K562 (cell line): ENCODE measurements around the gene CNPPD1.

ENCODE experiments used
- CREM ChIP-seq: IDR thresholded peaks from 2 replicates; pipeline ENCODE4 v1.6.1; 2014; ENCODE audit warnings: antibody characterized with exemption, low read depth
- ELK3 ChIP-seq: fragments of 450-650 bp; formaldehyde crosslinking; IDR thresholded peaks from 2 replicates; pipeline ENCODE4 v1.4.0; 2020; ENCODE audit warnings: mild to moderate bottlenecking
- PCBP1 ChIP-seq: fragments of 200-400 bp; formaldehyde crosslinking; IDR thresholded peaks from 2 replicates; pipeline ENCODE4 v1.6.1; 2018; ENCODE audit warnings: mild to moderate bottlenecking, low read depth, low read length; ENCODE audit not compliant: poor library complexity, severe bottlenecking
- POLR2A ChIP-seq: fragments of 450-650 bp; conservative IDR thresholded peaks from 2 replicates; pipeline ENCODE4 v1.6.1; 2016

DNA sequence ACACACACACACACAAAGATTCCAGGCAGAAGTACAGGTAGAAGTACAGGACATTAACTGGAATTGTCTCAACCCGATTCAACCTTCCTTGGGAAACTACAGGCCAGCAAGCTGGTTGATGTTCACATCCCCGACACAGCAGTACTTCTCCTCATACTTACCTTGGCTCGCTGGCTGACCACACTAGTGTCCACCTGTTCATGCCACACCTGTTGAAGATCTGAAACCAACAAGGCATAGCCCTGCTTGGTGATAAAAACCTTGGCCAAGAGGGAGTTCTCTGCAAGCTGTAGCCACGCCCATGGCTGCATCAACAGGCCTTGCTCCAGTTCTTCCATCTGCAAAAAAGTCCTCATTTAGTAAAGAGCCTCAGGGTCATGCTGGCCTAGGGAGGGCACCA lies 18.7 kb downstream of the CNPPD1 start:
- TF ChIP-seq POLR2A: no peak
- TF ChIP-seq CREM: no peak
- TF ChIP-seq PCBP1: no peak
- TF ChIP-seq ELK3 (CRISPR knock-in tag): no peak
